HEK293 (cell line): ENCODE measurements around the gene RGS19.
"Not testable (repeated sequence)": the region's sequence is repeated elsewhere in the genome, so short reads cannot be mapped to it uniquely, and the experiment has no call there.

Experiments
- CTCF ChIA-PET: fragments of 350-600 bp; formaldehyde crosslinking; extraction: SDS; loops from one replicate; lab custom pipeline; 2021; ENCODE audit warnings: antibody characterized with exemption; lab: Yijun Ruan, JAX
- POLR2A ChIA-PET: fragments of 300-600 bp; formaldehyde crosslinking; extraction: SDS; loops from one replicate; lab custom pipeline; 2020; ENCODE audit warnings: antibody characterized with exemption, inconsistent platforms; lab: Yijun Ruan, JAX
- H3K27ac ChIP-seq: fragments of 200-500 bp; sonication (Bioruptor generic); 2 replicates; pipeline ENCODE4 v1.5.1; 2014; ENCODE audit warnings: low read depth, low read length, control low read depth, inconsistent platforms; ENCODE audit errors: extremely low read depth
- H3K36me3 ChIP-seq, 2 experiments: fragments of 200-500 bp in 1 of 2; sonication (Bioruptor generic) in 1 of 2; 1 replicate in 1 of 2; 2 replicates in 1 of 2; pipeline ENCODE4 v1.5.1; 2014 to 2017; ENCODE audit warnings: inconsistent platforms in 2 of 2, low read length in 2 of 2; ENCODE audit not compliant: control insufficient read depth in 2 of 2, insufficient read depth in 1 of 2
- H3K4me1 ChIP-seq: fragments of 200-500 bp; sonication (Bioruptor generic); 2 replicates; pipeline ENCODE4 v1.5.1; 2014; ENCODE audit warnings: mild to moderate bottlenecking, low read length, inconsistent platforms; ENCODE audit not compliant: control insufficient read depth, insufficient read depth
- H3K4me3 ChIP-seq: 2 replicates; pipeline ENCODE4 v1.5.1; 2011; ENCODE audit warnings: low read depth, mild to moderate bottlenecking, control low read depth, low read length, moderate library complexity
- H3K9me3 ChIP-seq: fragments of 200-500 bp; sonication (Bioruptor generic); 2 replicates; pipeline ENCODE4 v1.5.1; 2014; ENCODE audit warnings: low read depth, low read length, inconsistent platforms; ENCODE audit not compliant: control insufficient read depth, insufficient read depth
- CTCF ChIP-seq: fragments of 450-650 bp; formaldehyde crosslinking; IDR thresholded peaks from 2 replicates; pipeline ENCODE4 v1.5.1; 2016; ENCODE audit warnings: missing biosample characterization, missing genetic modification characterization
- GLIS1 ChIP-seq: fragments of 450-650 bp; formaldehyde crosslinking; IDR thresholded peaks from 2 replicates; pipeline ENCODE4 v1.5.1; 2016; ENCODE audit warnings: missing biosample characterization, missing genetic modification characterization
- MYNN ChIP-seq: fragments of 450-650 bp; formaldehyde crosslinking; IDR thresholded peaks from 2 replicates; pipeline ENCODE4 v1.5.1; 2016; ENCODE audit warnings: missing biosample characterization, missing genetic modification characterization, borderline replicate concordance
- SCRT2 ChIP-seq: fragments of 450-650 bp; formaldehyde crosslinking; IDR thresholded peaks from 2 replicates; pipeline ENCODE4 v1.5.1; 2016; ENCODE audit warnings: missing biosample characterization, missing genetic modification characterization
- TSHZ1 ChIP-seq: fragments of 450-650 bp; formaldehyde crosslinking; IDR thresholded peaks from 2 replicates; pipeline ENCODE4 v1.5.1; 2016; ENCODE audit warnings: missing biosample characterization, missing genetic modification characterization, borderline replicate concordance
- ZBTB17 ChIP-seq: fragments of 450-650 bp; formaldehyde crosslinking; IDR thresholded peaks from 2 replicates; pipeline ENCODE4 v1.5.1; 2016; ENCODE audit warnings: missing biosample characterization, missing genetic modification characterization
- ZNF211 ChIP-seq: fragments of 450-650 bp; formaldehyde crosslinking; IDR thresholded peaks from 2 replicates; pipeline ENCODE4 v1.5.1; 2016; ENCODE audit warnings: low read depth, missing biosample characterization, missing genetic modification characterization
- ZNF394 ChIP-seq: fragments of 450-650 bp; formaldehyde crosslinking; IDR thresholded peaks from 2 replicates; pipeline ENCODE4 v1.5.1; 2016; ENCODE audit warnings: missing biosample characterization, missing genetic modification characterization, mild to moderate bottlenecking, moderate library complexity, borderline replicate concordance
- ZNF600 ChIP-seq: fragments of 450-650 bp; formaldehyde crosslinking; IDR thresholded peaks from 2 replicates; pipeline ENCODE4 v1.5.1; 2016; ENCODE audit warnings: missing biosample characterization, missing genetic modification characterization
- ZNF830 ChIP-seq: fragments of 450-650 bp; IDR thresholded peaks from 2 replicates; pipeline ENCODE4 v1.5.0; 2018; ENCODE audit warnings: missing biosample characterization, missing genetic modification characterization, low read depth, mild to moderate bottlenecking, moderate library complexity
- TF ChIP-seq, protein P1 (sequence below): fragments of 450-650 bp; formaldehyde crosslinking; IDR thresholded peaks from 2 replicates; pipeline ENCODE4 v1.5.1; 2016; ENCODE audit warnings: missing biosample characterization, missing genetic modification characterization
- TF ChIP-seq, protein P2 (sequence below): fragments of 450-650 bp; formaldehyde crosslinking; IDR thresholded peaks from 2 replicates; pipeline ENCODE4 v1.5.1; 2017; ENCODE audit warnings: missing biosample characterization, missing genetic modification characterization
- TF ChIP-seq, protein P3 (sequence below): fragments of 450-650 bp; formaldehyde crosslinking; IDR thresholded peaks from 2 replicates; pipeline ENCODE4 v1.5.1; 2016; ENCODE audit warnings: missing biosample characterization, missing genetic modification characterization

The RGS19 gene

GRCh38 chr20:64091770-64092169, 12.5 kb upstream of the RGS19 start:
- ChIA-PET POLR2A (interaction anchor here (1.5 kb wide), 1 partner anchor 111 kb away, joined by 3 read pairs; no protein-coding TSS in a partner anchor), CTCF (interaction anchor here (1.1 kb wide), 1 partner anchor 16 kb away, joined by 3 read pairs; the partner anchor contains the start of gene NPBWR2)
- H3K27ac ChIP-seq: no peak overlapping the region
- TF ChIP-seq, protein P1, sequence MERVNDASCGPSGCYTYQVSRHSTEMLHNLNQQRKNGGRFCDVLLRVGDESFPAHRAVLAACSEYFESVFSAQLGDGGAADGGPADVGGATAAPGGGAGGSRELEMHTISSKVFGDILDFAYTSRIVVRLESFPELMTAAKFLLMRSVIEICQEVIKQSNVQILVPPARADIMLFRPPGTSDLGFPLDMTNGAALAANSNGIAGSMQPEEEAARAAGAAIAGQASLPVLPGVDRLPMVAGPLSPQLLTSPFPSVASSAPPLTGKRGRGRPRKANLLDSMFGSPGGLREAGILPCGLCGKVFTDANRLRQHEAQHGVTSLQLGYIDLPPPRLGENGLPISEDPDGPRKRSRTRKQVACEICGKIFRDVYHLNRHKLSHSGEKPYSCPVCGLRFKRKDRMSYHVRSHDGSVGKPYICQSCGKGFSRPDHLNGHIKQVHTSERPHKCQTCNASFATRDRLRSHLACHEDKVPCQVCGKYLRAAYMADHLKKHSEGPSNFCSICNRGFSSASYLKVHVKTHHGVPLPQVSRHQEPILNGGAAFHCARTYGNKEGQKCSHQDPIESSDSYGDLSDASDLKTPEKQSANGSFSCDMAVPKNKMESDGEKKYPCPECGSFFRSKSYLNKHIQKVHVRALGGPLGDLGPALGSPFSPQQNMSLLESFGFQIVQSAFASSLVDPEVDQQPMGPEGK: 0 out of 2 replicates have a peak, but pooled peaks have one; percentile 11
- TF ChIP-seq ZNF600 (tag by site-specific recombination) (peak; percentile 61; the same call in 1 of the 2 replicates), TSHZ1 (tag by site-specific recombination) (no peak), GLIS1 (tag by site-specific recombination) (peak; percentile 56; the same call in 1 of the 2 replicates)
- H3K4me1 ChIP-seq: no peaks in the 10 kb centered on the region
- H3K4me3 ChIP-seq: no peak overlapping the region
- no peaks in the 10 kb centered on the region for H3K9me3 ChIP-seq
- no peaks in the 10 kb centered on the region for H3K36me3 ChIP-seq

DNA sequence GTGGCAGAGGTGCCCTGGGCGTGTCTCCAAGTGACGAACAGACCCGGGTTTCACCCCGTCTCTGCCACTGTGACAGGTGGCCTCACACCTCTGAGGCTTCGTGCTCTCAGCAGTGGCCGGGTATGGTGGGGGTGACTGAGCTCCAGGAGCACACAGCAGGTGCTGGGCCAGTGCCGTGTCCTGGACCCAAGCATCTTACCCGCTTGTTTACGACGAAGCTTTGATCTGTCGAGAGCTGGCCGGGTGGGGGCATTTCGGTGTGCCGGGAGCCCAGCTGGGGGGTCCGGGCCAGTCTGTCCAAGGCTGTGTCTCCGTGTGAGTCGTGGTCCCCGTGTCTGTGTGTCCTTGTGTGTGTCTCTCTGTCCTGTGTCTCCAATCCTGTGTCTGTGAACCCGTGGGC, 12.0 kb upstream of the RGS19 start:
- no peaks in the 10 kb centered on the region for H3K36me3 ChIP-seq
- no peaks in the 10 kb centered on the region for H3K4me1 ChIP-seq
- TF ChIP-seq ZNF394 (tag by site-specific recombination) (no peak), ZNF211 (no peak), SCRT2 (tag by site-specific recombination) (no peak)
- TF ChIP-seq, protein P2, sequence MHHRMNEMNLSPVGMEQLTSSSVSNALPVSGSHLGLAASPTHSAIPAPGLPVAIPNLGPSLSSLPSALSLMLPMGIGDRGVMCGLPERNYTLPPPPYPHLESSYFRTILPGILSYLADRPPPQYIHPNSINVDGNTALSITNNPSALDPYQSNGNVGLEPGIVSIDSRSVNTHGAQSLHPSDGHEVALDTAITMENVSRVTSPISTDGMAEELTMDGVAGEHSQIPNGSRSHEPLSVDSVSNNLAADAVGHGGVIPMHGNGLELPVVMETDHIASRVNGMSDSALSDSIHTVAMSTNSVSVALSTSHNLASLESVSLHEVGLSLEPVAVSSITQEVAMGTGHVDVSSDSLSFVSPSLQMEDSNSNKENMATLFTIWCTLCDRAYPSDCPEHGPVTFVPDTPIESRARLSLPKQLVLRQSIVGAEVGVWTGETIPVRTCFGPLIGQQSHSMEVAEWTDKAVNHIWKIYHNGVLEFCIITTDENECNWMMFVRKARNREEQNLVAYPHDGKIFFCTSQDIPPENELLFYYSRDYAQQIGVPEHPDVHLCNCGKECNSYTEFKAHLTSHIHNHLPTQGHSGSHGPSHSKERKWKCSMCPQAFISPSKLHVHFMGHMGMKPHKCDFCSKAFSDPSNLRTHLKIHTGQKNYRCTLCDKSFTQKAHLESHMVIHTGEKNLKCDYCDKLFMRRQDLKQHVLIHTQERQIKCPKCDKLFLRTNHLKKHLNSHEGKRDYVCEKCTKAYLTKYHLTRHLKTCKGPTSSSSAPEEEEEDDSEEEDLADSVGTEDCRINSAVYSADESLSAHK (tag by site-specific recombination): no peak
- no peaks in the 10 kb centered on the region for H3K9me3 ChIP-seq
- ChIA-PET CTCF (interaction anchor here (1.1 to 2.9 kb wide), 2 partner anchors 17 to 29 kb away, joined by 3 to 10 read pairs; partner anchors contain the start of gene NPBWR2), POLR2A (interaction anchor here (1.5 kb wide), 1 partner anchor 111 kb away, joined by 3 read pairs; no protein-coding TSS in a partner anchor)
- H3K27ac ChIP-seq: no peak overlapping the region
- no peak overlapping the region for H3K4me3 ChIP-seq

GRCh38 chr20:64090165-64090564, 10.8 kb upstream of the RGS19 start:
- H3K9me3 ChIP-seq: no peaks in the 10 kb centered on the region
- H3K4me1 ChIP-seq: no peaks in the 10 kb centered on the region
- H3K4me3 ChIP-seq: no peak overlapping the region
- no peak overlapping the region for H3K27ac ChIP-seq
- TF ChIP-seq ZNF600 (tag by site-specific recombination): 0 out of 2 replicates have a peak, but pooled peaks have one; percentile 25
- TF ChIP-seq ZBTB17 (tag by site-specific recombination): peak; percentile 76
- no peak for TF ChIP-seq ZNF830 (tag by site-specific recombination)
- TF ChIP-seq MYNN (tag by site-specific recombination): peak; percentile 95
- TF ChIP-seq, protein P3, sequence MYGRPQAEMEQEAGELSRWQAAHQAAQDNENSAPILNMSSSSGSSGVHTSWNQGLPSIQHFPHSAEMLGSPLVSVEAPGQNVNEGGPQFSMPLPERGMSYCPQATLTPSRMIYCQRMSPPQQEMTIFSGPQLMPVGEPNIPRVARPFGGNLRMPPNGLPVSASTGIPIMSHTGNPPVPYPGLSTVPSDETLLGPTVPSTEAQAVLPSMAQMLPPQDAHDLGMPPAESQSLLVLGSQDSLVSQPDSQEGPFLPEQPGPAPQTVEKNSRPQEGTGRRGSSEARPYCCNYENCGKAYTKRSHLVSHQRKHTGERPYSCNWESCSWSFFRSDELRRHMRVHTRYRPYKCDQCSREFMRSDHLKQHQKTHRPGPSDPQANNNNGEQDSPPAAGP: no peak
- no peak for TF ChIP-seq CTCF
- ChIA-PET CTCF (interaction anchor here (0.8 to 2.9 kb wide), 2 partner anchors 30 to 33 kb away, joined by 3 to 10 read pairs; no protein-coding TSS in a partner anchor), POLR2A (interaction anchor here (0.7 kb wide), 1 partner anchor 14 kb away, joined by 3 read pairs; no protein-coding TSS in a partner anchor)
- no peaks in the 10 kb centered on the region for H3K36me3 ChIP-seq

GRCh38 chr20:64088586-64088985, 9.3 kb upstream of the RGS19 start:
- H3K36me3 ChIP-seq, H3K27ac ChIP-seq, H3K9me3 ChIP-seq, H3K4me3 ChIP-seq, POLR2A ChIA-PET, H3K4me1 ChIP-seq: not testable (repeated sequence)
- CTCF ChIA-PET: interaction anchor here (0.6 to 2.9 kb wide), 2 partner anchors 32 to 48 kb away, joined by 3 to 10 read pairs; no protein-coding TSS in a partner anchor
